H1 (cell line): ENCODE results near the gene CHD9. TPM values are rescaled to one million over a fixed set of nuclear protein-coding genes. Genes with fewer than 3 reads are reported as not detected.

Source experiments
- ASH2L ChIP-seq: fragments of 200-600, 300-600 bp; sonication (generic); IDR thresholded peaks from one replicate; pipeline ENCODE4 v1.7.1; 2017; ENCODE audit warnings: low read length
- BACH1 ChIP-seq: IDR thresholded peaks from 2 replicates; pipeline ENCODE4 v1.6.1; 2012; ENCODE audit warnings: low read length, improper control_type of control experiment
- CEBPB ChIP-seq: IDR thresholded peaks from 2 replicates; pipeline ENCODE4 v1.6.1; 2012; ENCODE audit warnings: low read depth, low read length
- CHD1 ChIP-seq: IDR thresholded peaks from 2 replicates; pipeline ENCODE4 v1.6.1; 2012; ENCODE audit warnings: low read depth, low read length, improper control_type of control experiment
- CTBP2 ChIP-seq: IDR thresholded peaks from 2 replicates; pipeline ENCODE4 v1.7.0; 2011; ENCODE audit warnings: borderline replicate concordance, mild to moderate bottlenecking, moderate library complexity, mixed read lengths, low read length; ENCODE audit not compliant: insufficient read depth, insufficient read length
- EZH2 ChIP-seq: fragments of 200-600 bp; sonication (generic); IDR thresholded peaks from 2 replicates; pipeline ENCODE4 v1.7.1; 2012; ENCODE audit warnings: low read depth, mild to moderate bottlenecking, moderate library complexity, low read length, inconsistent platforms; ENCODE audit not compliant: severe bottlenecking
- FOSL1 ChIP-seq: IDR thresholded peaks from 2 replicates; pipeline ENCODE4 v1.6.1; 2011; ENCODE audit warnings: mild to moderate bottlenecking, low read depth, low read length, moderate library complexity; ENCODE audit not compliant: insufficient read depth
- GABPA ChIP-seq: IDR thresholded peaks from 2 replicates; pipeline ENCODE4 v1.6.1; 2011; ENCODE audit warnings: mild to moderate bottlenecking, low read length, moderate library complexity, borderline replicate concordance; ENCODE audit not compliant: insufficient read depth
- HDAC2 ChIP-seq, 2 experiments: fragments of 300-600 bp in 1 of 2; sonication (generic) in 1 of 2; IDR thresholded peaks; 2 replicates each; pipeline ENCODE4 v1.6.1; 2011 to 2012; ENCODE audit warnings: low read depth in 2 of 2, low read length in 2 of 2, mild to moderate bottlenecking in 2 of 2, moderate library complexity in 2 of 2, borderline replicate concordance in 1 of 2, inconsistent platforms in 1 of 2
- KDM1A ChIP-seq: fragments of 200-600, 300-600 bp; sonication (generic); IDR thresholded peaks from 2 replicates; pipeline ENCODE4 v1.7.1; 2016; ENCODE audit warnings: mild to moderate bottlenecking, low read length, borderline replicate concordance
- SIRT6 ChIP-seq: IDR thresholded peaks from one replicate; pipeline ENCODE4 v1.7.1; 2012; ENCODE audit warnings: low read length, inconsistent platforms
- SP1 ChIP-seq: IDR thresholded peaks from 2 replicates; pipeline ENCODE4 v1.6.1; 2011; ENCODE audit warnings: low read depth, low read length
- SP2 ChIP-seq: IDR thresholded peaks from 2 replicates; pipeline ENCODE4 v1.6.1; 2012; ENCODE audit warnings: mild to moderate bottlenecking, low read length, inconsistent platforms
- SP4 ChIP-seq: IDR thresholded peaks from 2 replicates; pipeline ENCODE4 v1.6.1; 2012; ENCODE audit warnings: low read length, inconsistent platforms
- SRF ChIP-seq: IDR thresholded peaks from 2 replicates; pipeline ENCODE4 v1.6.1; 2011; ENCODE audit warnings: mild to moderate bottlenecking, low read depth, low read length, moderate library complexity
- TAF1 ChIP-seq: IDR thresholded peaks from 2 replicates; pipeline ENCODE4 v1.6.1; 2011; ENCODE audit warnings: mild to moderate bottlenecking, low read depth, low read length
- TAF7 ChIP-seq: optimal IDR thresholded peaks from 2 replicates; pipeline ENCODE3; 2011; ENCODE audit warnings: low read depth, mild to moderate bottlenecking, inconsistent platforms, low read length, moderate library complexity, borderline replicate concordance
- TCF12 ChIP-seq: IDR thresholded peaks from 2 replicates; pipeline ENCODE4 v1.6.1; 2011; ENCODE audit warnings: low read depth, mild to moderate bottlenecking, low read length
- TEAD4 ChIP-seq: IDR thresholded peaks from 2 replicates; pipeline ENCODE4 v1.6.1; 2012; ENCODE audit warnings: low read depth, low read length, inconsistent platforms, mixed read lengths
- USF2 ChIP-seq: IDR thresholded peaks from 2 replicates; pipeline ENCODE4 v1.6.1; 2011; ENCODE audit warnings: low read length, improper control_type of control experiment
- YY1 ChIP-seq: IDR thresholded peaks from 2 replicates; pipeline ENCODE4 v1.6.1; 2011; ENCODE audit warnings: low read depth, mild to moderate bottlenecking, low read length
- ZNF274 ChIP-seq: IDR thresholded peaks from 2 replicates; pipeline ENCODE4 v1.7.0; 2012; ENCODE audit warnings: low read length, borderline replicate concordance; ENCODE audit errors: extremely low read depth
- polyA plus RNA-seq, 7 experiments: library from polyadenylated mRNA; depleted of rRNA in 3 of 7; stranded (reverse) in 5 of 7; unstranded in 2 of 7; fragments of >200 nt in 5 of 7; fragments of 200-250 nt in 2 of 7; gene quantifications; 1 replicate in 5 of 7; 2 replicates in 1 of 7; 4 replicates in 1 of 7; pipeline versions ENCODE4 v1.2.1 to v1.2.3, GENCODE V29; 2011 to 2013; ENCODE audit warnings: missing spikeins in 2 of 7, mixed read lengths in 2 of 7
- total RNA-seq: library from RNA; stranded (reverse); fragmentation: NEBNext Ultra II Directional; extraction: Animal tissue kit (Norgen Biotek cat#: 25700); gene quantifications from 2 replicates; pipeline ENCODE4 v1.2.1, GENCODE V29; 2021

CHD9 gene
- total and polyA plus RNA-seq, 2 of the 8 experiments (the other 6 are each of a cell fraction or from before 2014, with no cell fraction given): 9.9 to 32.4 TPM

- TF ChIP-seq SP1 (peak; percentile 83; the same call in 1 of the 2 replicates), SP2 (no peak), ASH2L (peak; percentile 19), EZH2 (no peak), CHD1 (peak; percentile 58; the same call in 1 of the 2 replicates), TEAD4 (peak; percentile 52; the same call in 1 of the 2 replicates), GABPA (no peak), YY1 (peak; percentile 48; the same call in 1 of the 2 replicates), ZNF274 (no peak), SP4 (peak; percentile 21; the same call in 1 of the 2 replicates), KDM1A (no peak), HDAC2 (IDR thresholded peaks at IDR 0.05; ENCODE audit: borderline replicate concordance in 1 of 2, low read depth in 2 of 2, low read length in 2 of 2) (0 out of 4 replicates have a peak, but pooled peaks have one; percentile 18 to 19), BACH1 (no peak), TCF12 (0 out of 2 replicates have a peak, but pooled peaks have one; percentile 8), FOSL1 (no peak), CEBPB (0 out of 2 replicates have a peak, but pooled peaks have one; percentile 17), SIRT6 (no peak), TAF1 (peak; percentile 83), CTBP2 (peak; percentile 39), USF2 (no peak), TAF7 (no peak), SRF (no peak)
Measured at GRCh38 chr16:53043986-53044601, 10.7 kb upstream of the CHD9 start (continued).
